CD4-positive, alpha-beta T cell treated with Interleukin-4 for 4 hours (primary cell): Measurements from ENCODE around the gene CALU.

Source experiments
- DNase-seq: peaks from one replicate; pipeline ENCODE4 v3.0.0-alpha.2; 2020

The CALU gene

GRCh38 chr7:128725531-128725930 is 13.6 kb upstream of the CALU start:
- DNase-seq: no peak

- no peak for DNase-seq
These were observed 13.0 kb upstream of the CALU start for GRCh38 chr7:128726059-128726736.

- DNase-seq: no peak
These were observed 12.5 kb upstream of the CALU start for GRCh38 chr7:128726737-128727072.

GRCh38 chr7:128727239-128727638 is 11.9 kb upstream of the CALU start:
- DNase-seq: no peak

- DNase-seq: no peak
These were observed 10.6 kb upstream of the CALU start for GRCh38 chr7:128728598-128728997.

GRCh38 chr7:128729494-128729893 is 9.7 kb upstream of the CALU start:
- no peak for DNase-seq

GRCh38 chr7:128731184-128731583 is 8.0 kb upstream of the CALU start:
- no peak for DNase-seq

- no peak for DNase-seq
These were observed 6.5 kb upstream of the CALU start for GRCh38 chr7:128732521-128733277.

- DNase-seq: no peak
These were observed 5.9 kb upstream of the CALU start for GRCh38 chr7:128733278-128733645.

GRCh38 chr7:128734890-128735289 is 4.3 kb upstream of the CALU start:
- DNase-seq: no peak

GRCh38 chr7:128735436-128735835 is 3.7 kb upstream of the CALU start:
- DNase-seq: no peak

GRCh38 chr7:128737441-128737840 is 1.7 kb upstream of the CALU start:
- no peak for DNase-seq

GRCh38 chr7:128737867-128738385 is 1.2 kb upstream of the CALU start:
- DNase-seq: no peak

- DNase-seq: no peak
These were observed 550 bp upstream of the CALU start for GRCh38 chr7:128738570-128739047.

- DNase-seq: no peak
These were observed 977 bp downstream of the CALU start for GRCh38 chr7:128739990-128740682.

- DNase-seq: no peak
These were observed 1.8 kb downstream of the CALU start for GRCh38 chr7:128740996-128741395.

GRCh38 chr7:128741491-128741890 is 2.3 kb downstream of the CALU start:
- DNase-seq: no peak

GRCh38 chr7:128742206-128742605 is 3.0 kb downstream of the CALU start:
- no peak for DNase-seq

GRCh38 chr7:128743112-128743772 is 4.1 kb downstream of the CALU start:
- DNase-seq: no peak

- DNase-seq: no peak
These were observed 5.3 kb downstream of the CALU start for GRCh38 chr7:128744366-128744905.

GRCh38 chr7:128745706-128746105 is 6.5 kb downstream of the CALU start:
- no peak for DNase-seq

- DNase-seq: no peak
These were observed 8.3 kb downstream of the CALU start for GRCh38 chr7:128747327-128748079.
